Measurements from ENCODE around the gene ABHD5.
"Not testable (repeated sequence)": the region's sequence is repeated elsewhere in the genome, so short reads cannot be mapped to it uniquely, and the experiment has no call there.

Gene ABHD5

GRCh38 chr3:43690400-43691119, at the start of gene ABHD5:
Gene ABHD5 (plus strand): TSS chr3:43690938. CDS start chr3:43690993, 55 bp downstream.
- DNase-seq, result peak in 55 of 56 donors; percentile 16 to 93 (median 81)

- peak in 8 of 56 donors; percentile 3 to 43 (median 10) for DNase-seq
Observed at GRCh38 chr3:43641306-43642114, 49.2 kb upstream of the ABHD5 start.

- no peak for DNase-seq
Observed at GRCh38 chr3:43644443-43644842, 46.3 kb upstream of the ABHD5 start.

GRCh38 chr3:43647331-43648166, 43.2 kb upstream of the ABHD5 start:
- no peak for DNase-seq

GRCh38 chr3:43648957-43649356, 41.8 kb upstream of the ABHD5 start:
- no peak for DNase-seq

- no peak for DNase-seq
Observed at GRCh38 chr3:43649365-43649968, 41.3 kb upstream of the ABHD5 start.

- DNase-seq, result no peak
Observed at GRCh38 chr3:43650345-43650744, 40.4 kb upstream of the ABHD5 start.

GRCh38 chr3:43656390-43656789, 34.3 kb upstream of the ABHD5 start:
- not testable (repeated sequence) for DNase-seq

- no peak for DNase-seq
Observed at GRCh38 chr3:43659250-43659880, 31.4 kb upstream of the ABHD5 start.

- DNase-seq, result not testable (repeated sequence)
Observed at GRCh38 chr3:43661376-43661775, 29.4 kb upstream of the ABHD5 start.

GRCh38 chr3:43665011-43665410, 25.7 kb upstream of the ABHD5 start:
- DNase-seq, result not testable (repeated sequence)

- no peak for DNase-seq
Observed at GRCh38 chr3:43670635-43671522, 19.9 kb upstream of the ABHD5 start.

GRCh38 chr3:43674345-43675085, 16.2 kb upstream of the ABHD5 start:
- no peak for DNase-seq

- DNase-seq, result no peak
Observed at GRCh38 chr3:43675593-43675992, 15.1 kb upstream of the ABHD5 start.

GRCh38 chr3:43676441-43676840, 14.3 kb upstream of the ABHD5 start:
- no peak for DNase-seq

GRCh38 chr3:43678375-43678774, 12.4 kb upstream of the ABHD5 start:
- not testable (repeated sequence) for DNase-seq

- DNase-seq, result not testable (repeated sequence)
Observed at GRCh38 chr3:43678887-43679449, 11.8 kb upstream of the ABHD5 start.

GRCh38 chr3:43680857-43681256, 9.9 kb upstream of the ABHD5 start:
- DNase-seq, result not testable (repeated sequence)

GRCh38 chr3:43684944-43685343, 5.8 kb upstream of the ABHD5 start:
- no peak for DNase-seq
